Midbrain (tissue), 1 donor: ENCODE measurements around the gene PAXX.
"Not testable (repeated sequence)": the region's sequence is repeated elsewhere in the genome, so short reads cannot be mapped to it uniquely, and the experiment has no call there.

Experiments
- DNase-seq: peaks from one replicate; lab custom pipeline; 2025; lab: John Stamatoyannopoulos, UW

PAXX gene

DNA sequence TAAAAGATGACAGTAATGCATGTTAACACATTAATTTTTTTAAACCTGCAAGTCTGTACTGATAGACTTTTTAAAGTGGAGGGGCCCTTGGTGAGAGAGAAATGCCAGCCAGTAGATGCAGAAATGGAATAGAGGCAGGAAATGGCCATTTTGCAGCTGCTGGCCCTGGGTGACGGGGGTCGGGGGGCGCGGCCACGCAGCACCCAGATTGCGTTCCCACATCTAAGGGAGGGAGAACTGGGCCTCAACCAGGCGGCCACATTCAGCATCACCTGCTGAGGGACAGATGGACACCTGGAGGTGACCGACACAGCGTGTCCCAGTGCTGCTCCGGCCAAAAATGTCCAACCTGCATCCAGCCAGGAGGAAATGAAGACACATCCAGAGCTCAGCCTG is 10.4 kb downstream of the PAXX start:
- DNase-seq = no peak

DNA sequence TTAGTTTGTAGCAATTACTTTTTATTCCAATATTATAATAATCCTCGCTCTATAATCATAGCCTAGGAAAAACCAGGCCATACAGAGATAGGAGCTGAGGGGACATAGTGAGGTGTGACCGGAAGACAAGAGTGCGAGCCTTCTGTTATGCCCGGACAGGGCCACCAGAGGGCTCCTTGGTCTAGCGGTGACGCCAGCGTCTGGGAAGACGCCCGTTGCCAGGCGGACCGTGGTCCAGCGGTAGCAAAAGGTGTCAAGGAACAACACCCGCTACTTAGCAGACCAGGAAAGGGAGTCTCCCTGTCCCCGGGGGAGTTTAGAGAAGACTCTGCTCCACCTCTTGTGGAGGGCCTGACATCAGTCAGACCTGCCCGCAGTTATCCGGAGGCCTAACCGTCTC is 12.1 kb downstream of the PAXX start:
- not testable (repeated sequence) for DNase-seq

DNA sequence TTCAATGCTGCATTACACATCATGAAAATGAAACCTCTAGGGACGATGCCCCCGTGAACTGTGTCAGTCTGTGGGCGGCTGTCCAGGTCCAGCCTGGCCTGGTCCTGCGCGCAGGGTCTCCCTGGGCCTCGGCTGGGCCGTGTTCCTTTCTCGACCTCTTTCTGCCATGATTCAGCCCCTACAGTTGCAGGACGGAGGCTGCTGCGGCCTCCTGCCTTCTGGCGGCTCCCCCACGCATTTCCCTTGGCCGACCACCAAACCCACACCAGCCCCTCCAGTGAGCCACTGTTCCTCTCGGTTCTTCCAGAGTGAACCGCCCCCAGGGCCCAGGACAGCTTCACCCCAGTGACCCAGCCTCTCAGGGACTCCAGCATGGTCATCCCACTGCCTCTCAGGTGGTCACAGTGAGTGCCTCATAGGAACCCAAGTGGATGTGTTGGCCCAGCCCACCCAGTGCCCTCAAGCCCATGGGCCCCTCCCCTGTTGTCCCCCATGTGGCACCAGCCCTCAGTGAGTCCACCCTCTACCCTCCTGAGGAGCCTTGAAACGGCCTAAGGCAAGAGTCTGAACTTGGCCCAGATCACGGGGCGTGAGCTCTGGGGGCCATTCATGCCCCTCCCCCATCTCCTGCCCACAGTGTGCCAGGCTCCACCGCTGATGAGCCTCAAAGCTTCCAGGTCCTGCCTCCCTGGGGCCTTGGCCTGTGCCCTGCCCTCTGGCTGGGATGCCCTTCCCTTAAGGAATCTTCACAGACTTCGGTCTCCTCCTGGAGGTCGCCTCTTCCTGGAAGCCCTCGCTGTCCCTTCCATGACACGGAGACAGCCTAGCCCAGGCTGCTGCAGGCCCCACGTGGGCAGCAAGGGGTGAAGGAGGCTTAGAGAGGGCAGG is 14.1 kb downstream of the PAXX start:
- DNase-seq = no peak

DNA sequence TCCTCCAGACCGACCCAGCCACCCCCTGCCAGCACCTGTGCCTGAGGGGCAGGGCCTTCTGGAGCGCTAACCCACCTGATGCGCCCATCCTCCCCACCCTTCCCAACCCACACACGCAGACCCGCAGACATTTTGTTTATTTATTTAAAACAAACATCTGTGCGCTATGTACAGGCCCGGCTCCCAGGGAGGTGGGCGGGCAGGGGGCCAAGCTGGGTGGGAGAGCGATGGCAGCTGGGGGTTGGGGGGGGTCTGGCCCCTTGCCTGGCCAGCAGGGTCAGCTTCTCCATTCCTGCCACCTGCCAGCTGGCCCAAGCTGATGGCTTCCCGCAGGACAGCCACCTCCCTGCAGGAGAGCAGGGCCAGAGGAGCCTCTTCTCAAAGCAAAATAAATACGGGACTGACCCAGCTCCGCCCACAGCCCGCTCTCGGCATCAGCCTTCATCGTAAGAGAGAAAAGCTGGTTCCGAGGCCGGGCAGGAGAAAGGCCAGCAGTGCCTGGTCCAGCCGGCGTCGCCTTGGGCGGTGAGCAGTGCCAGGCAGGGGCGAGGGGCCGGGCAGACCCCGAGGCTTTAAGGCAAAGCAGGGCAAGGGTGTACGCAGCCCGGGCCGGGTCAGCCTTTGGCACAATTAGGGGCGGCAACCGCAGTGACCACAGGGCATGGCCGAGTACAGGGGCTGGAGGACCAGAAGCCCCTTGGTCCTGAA is 15.0 kb downstream of the PAXX start:
- no peak for DNase-seq

DNA sequence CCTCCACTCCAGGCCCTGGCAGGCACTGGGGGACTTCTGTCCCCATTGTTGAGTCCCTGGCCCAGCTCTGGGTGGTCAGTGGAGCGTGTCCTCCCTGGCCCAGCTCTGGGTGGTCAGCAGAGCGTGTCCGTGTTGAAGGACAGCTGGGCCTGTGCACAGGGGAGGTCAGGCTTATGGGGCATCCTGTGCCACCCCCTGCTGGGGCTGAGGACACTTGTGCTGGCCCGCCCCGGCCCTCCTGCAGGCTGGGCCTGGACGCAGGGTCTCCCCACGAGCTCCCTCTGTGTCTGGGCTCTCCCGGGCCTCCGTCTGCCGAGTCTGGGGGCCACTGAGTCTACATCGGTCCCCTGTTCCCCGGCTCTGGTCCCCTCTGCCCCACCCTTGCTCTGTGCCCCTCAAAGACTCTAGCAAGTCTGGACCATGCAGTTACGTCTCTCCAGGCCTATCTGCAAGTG is 15.6 kb downstream of the PAXX start:
- no peak for DNase-seq

DNA sequence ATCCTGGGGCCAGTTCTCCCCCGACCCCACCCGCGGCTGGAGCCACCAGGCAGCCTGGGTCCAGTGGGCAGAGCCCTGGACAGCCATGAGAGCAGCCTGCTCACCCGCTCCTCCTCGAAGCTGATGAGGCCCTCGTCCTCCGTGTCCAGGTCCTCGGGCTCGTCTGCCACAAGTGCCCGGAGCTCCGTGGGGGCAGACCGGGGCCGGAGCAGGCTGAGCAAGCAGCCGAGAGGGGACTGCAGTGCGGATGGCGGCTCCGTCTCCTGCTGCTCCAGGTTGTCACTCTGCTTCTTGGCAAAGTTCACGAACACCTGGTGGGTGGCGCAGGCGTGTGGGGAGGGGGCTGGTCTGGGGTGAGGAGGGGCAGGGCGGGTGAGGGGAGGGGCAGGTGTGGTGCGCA is 16.1 kb downstream of the PAXX start:
- DNase-seq = no peak

DNA sequence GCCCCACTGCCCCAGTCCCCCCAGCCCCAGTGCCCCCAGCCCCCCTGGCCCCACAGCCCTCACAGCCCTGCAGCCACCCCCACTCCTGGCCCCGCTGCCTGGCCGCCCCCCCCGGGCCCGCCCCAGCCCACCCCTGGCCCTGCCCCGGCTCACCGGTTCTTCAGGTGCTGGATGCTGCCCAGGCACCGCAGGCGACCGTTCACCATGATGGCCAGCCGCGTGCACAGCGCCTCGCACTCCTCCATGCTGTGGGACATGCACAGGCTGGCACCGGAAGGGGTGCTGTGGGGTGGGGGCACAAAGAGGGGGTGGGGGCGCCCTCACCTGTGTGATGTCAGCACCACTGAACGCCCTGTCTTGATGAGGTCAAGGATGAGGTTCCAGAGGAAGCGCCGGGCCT is 17.0 kb downstream of the PAXX start:
- no peak for DNase-seq

DNA sequence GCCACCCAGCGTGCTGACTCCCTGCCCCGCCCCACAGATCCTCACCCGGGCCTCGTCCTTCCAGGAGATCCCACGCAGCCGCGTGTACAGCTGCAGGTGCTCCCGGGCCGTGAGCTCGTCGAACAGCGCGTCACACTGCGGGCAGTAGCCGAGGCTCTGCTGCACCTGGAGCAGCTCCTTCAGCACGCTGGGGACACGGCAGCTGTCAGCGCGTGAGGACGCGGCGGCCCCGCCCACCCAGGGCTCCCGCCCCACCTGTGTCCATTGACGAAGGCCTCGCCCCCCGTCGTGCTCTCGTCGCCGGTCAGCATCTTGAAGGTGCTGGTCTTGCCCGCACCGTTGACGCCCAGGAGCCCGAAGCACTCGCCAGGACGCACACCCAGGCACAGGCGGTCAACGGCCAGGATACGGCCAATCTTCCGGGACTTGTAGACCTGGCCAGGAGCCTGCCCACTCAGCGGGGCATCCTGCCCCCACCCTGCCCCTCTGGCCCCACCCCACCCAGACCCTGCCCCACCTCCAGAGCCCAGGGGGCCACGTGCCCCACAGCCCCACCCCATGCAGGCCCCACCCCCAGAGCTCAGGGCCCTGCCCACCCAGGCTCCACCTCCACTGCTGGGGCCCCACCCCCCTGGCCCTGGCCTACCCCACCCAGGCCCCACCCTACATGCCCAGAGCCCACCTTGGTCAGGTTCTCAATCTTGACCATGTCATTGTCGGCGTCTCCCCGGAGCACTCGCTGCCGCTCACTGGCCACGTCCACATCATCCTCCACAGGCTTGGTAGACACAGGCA is 17.9 kb downstream of the PAXX start:
- no peak for DNase-seq

DNA sequence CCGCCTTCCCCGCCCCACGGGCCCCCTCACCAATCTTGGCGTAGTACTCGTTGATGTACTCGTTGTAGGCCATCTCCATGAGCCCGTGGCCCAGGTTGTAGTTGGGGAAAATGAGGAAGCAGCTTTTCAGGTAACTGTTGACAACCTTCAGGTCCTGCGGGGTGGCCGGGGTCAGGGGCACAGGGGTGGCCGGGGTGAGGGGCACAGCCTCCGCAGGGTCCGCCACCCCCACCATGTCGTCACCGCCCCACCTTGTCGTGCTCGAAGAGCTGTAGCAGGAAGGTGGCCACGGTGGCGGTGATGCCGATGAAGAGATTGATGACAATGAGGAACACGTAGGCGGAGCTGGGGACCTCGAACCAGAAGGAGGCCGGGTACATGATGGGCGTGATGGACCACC is 18.9 kb downstream of the PAXX start:
- DNase-seq = no peak

DNA sequence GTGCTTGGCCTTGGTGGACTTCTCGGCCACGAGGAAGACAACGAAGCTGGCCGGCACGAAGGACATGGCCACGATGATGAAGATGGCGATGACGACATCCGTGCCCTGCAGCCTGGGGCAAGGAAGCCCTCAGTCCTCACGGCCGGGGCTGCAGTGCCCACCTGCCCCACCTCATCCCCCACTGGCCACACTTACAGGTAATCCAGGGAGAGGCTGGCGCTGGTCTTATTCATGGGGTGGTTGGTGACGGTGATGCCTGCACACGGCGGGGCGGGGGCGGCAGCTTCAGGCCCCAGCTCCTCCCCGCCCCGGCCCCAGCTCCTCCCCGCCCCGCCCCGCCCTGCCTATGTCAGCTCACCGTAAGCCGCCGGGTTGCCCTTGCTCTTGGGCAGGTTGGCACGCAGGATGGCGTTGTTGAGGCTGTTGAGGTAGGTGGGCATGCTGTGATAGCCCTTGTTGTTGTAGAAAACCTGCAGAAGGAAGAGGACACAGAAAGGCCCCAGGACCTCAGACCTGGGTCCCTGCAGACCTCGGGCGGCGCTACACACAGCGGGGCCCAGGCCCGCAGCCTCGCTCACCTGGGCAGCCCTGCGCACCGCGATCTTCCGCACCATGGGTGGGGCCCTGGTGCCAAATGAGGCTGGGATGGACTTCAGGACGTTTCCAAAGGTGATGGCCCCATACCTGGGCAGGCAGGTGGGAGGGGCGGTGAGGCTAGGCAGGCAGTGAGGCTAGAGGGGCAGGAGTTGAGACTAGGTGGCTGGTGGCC is 19.9 kb downstream of the PAXX start:
- no peak for DNase-seq

DNA sequence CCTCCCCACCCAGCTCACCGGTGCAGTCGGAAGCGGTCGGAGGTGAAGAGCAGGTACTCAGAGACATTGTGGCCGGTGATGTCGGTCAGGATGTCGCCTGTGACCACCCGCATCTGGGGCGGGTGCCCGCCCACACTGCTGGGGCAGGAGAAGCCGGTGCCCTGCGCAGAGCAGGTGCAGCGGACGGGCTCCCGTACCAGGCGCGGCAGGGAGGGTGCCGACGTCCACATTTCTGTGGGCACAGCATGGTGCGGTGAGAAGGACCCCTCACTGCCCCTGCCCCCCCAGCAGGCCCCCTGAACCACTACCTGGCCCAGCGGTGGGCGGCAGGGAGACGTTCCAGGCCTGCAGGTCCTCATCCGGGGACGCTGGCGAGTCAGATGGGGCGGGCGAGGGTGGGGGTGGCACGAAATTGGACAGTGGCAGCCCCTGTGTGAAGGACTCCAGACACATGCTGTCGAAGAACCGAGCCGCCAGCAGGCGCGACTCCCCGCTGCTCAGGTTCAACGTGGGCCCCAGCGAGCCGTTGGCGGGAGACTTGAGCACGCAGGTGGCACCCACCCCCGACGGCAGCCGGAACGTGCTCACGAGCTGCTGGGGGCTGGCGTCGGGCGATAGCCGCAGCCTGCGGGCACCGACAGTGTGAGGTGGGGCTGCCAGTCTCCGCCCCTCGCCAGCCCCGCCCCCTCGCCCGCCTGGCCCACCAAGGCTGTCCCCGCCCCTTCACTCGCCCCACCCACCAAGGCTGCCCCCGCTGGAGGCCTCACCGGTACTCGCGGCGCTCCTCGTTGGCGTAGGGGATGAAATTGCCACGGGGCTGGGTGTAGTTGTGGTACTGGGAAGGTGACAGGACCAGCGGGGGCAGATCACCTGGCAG is 20.7 kb downstream of the PAXX start:
- no peak for DNase-seq

DNA sequence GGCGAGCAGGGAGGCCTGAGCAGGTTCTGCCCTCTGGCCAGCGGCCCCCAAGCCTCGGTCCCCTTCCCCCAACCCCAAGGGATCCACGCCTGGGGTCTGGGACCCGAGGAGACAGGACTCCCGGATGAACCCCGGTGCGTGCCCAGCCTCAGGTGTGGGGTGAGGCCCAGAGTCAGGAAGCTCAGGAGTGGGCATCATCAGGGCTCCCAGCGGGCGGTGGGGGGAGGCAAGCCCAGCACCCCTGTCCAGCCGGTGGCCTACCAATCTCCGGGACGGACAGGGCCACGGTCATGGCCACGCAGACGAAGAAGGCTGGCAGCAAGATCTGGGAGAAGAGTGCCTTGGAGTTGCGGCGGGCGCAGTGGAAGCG is 21.3 kb downstream of the PAXX start:
- no peak for DNase-seq

DNA sequence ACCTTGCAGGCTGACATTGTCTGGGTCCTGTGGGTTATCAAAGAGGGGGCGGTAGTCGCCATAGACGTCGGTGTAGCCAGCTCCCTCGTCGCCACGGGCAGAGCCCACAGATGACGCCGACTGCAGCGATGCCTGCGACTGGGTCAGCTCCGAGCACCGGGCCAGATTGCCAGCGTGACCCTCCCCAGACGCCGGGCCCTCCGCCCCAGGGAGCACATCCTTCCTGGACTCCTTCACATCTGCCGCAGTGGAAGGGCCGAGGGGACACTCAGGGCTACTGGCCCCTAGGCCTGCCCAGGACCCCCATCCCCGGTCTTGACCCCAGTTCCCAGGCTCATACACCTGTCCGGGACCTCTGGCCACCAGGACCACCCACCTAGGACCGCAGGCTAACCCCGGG is 21.9 kb downstream of the PAXX start:
- no peak for DNase-seq

DNA sequence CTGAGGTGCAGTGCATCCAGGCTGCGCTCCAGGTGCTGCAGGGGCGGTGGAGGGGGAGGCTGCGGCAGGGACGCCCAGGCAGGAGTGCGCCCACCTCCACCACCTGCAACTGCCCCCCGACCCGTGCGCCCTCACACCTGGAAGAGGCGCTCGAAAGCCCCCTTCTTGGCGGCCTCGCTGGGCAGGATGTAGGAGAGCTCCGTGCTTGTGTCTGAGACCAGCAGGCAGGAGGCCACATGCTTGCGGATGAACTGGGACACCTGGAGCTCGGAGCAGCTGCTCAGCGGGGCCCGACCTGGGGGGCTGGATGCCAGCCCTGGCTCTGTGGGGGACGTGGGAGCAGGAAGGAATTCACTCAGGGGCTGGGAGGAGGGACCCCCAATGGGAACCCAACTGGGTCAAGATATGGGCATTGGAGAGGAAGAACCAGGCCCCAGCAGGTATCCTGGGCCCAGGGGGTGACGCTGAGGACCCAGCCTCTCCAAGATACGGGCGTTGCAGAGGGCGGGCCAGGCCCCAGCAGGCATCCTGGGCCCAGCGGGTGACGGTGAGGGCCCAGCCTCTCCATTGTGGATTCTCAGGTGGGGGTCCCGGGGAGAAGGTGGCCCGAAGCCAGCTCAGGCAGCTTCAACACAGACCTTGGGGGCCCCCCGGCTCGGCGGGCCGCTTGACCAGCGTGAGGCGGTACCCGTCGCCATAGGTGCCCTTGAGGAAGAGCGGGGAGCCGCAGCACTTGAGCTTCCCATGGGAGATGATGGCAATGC is 22.7 kb downstream of the PAXX start:
- no peak for DNase-seq

DNA sequence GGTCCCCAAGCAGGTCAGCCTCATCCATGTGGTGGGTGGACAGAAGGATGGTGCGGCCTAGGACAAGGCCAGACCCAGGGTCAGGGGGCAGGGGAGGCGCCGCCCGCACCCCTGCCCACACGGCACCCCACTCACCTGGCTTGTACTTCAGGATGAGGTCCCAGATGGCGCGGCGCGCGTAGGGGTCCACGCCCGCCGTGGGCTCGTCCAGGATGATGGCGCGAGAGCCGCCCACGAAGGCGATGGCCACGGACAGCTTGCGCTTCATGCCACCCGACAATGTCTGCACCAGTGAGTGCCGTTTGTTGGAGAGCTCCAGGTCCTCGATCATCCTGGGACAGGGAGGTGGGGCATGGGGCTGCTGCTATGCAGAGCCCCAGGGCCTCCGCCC is 23.3 kb downstream of the PAXX start:
- no peak for DNase-seq

DNA sequence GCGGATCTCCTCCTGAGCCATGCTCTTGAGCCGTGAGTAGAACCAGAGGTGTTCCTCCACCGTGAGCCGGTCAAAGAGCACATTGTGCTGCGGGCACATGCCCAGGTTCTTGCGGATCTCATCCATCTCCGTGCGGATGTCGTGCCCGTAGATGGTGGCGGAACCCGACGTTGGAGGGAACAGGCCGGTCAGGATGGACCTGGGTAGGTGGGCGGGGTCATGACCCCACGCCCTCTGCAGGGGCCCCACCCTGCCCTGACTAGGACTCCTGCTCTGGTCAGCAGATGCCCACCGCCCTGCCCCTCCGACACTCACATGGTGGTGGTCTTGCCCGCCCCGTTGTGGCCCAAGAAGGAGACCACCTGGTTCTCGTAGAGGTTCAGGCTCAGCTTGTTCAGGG is 23.8 kb downstream of the PAXX start:
- DNase-seq = no peak

DNA sequence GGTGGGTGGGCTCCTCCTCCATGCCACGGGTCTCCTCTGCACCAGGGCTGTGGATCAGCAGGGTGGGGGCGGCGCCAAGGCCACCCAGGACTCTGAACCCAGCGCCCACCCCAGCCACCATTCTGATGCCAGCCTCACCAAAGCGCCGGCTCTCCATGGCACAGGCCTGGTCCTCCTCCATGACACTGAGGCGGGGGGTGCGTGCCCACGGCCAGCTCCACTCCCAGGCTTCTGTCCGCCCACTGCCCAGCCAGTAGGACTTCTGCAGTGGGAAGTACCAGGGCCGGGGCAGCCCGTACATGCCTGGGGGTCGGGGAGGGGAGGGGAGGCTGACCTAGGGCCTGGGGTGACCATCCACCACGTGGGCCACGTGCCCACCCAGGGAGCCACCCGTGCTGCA is 24.2 kb downstream of the PAXX start:
- DNase-seq = no peak

DNA sequence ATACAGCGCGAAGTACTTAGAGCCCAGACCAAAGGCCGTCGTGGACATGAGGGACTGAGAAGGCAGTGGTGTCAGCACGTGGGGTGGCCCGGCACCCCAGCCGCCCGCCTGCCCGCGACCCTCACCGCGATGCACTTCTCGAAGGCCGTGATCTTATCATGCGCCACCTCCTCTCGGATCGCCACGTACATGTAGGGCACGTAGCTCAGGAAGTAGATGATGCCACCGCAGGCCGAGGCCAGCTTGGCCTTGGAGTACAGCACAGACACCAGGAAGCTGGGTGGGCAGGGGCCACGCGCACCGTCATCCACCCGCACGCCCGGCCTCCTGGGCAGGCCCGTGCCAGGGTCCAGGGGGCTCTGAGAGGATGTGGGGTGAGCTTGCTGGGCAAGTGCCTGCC is 24.8 kb downstream of the PAXX start:
- DNase-seq = no peak

DNA sequence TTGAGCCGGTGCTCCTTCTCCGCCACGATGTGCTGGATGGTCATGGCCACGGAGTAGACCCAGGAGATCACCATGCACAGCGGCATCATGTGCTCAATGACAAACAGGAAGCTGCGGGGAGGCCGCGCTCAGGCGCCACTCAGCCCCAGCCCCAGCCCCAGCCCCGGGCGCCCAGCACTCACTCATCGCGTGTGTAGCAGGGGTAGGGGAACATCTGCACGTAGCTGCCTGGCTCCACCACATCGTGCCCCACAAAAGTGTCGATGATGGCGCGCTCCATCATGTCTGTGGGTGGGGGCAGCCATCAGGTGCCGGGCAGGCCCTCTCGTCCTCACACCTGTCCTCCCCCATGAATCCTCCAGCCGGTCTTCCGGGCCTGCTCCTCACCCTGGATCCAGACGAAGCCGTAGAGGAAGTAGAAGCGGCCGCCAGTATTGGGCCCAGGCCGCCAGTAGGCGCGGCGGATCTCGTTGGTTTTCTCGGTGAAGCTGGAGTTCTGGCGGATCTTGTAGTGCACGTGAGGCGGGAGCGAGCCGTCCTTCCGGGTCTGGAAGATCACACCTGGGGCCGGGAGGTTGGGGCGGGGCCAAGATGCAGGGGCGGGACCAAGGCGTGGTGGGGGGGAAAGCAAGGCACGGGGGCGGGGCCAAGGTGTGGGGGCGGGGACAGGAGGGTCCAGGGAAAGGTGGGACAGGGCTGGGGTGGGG is 25.7 kb downstream of the PAXX start:
- DNase-seq = no peak
